ENCODE data around the gene B4GALNT2. TPM values are rescaled to one million over a fixed set of nuclear protein-coding genes. Genes with fewer than 3 reads are reported as not detected.
A peak's percentile ranks its signal among the peaks of the same experiment; 100 is the strongest.

Gene B4GALNT2
- polyA plus RNA-seq, 3 donors, result not detected

DNA sequence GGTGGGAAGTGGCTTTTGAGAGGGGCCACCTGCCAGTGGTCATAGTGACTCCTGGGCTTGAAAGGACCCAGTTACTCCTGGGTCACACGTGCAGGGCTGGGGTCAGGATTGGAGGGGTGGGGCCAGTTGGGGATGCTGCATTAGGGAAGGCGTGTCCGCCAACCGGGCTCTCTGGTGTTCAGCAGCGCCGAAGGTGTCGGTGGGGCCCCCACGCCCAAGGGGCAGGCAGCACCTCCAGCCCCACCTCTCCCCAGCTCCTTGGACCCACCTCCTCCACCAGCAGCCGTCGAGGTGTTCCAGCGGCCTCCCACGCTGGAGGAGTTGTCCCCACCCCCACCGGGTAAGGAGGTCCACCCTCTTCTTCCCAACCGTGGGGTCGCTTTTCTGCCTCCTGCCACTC lies 87.4 kb downstream of the B4GALNT2 start:
- H3K27me3 Mint-ChIP-seq (ENCODE audit: low read depth in 3 of 3), result peaks cover 19 to 32% (median 21%) of the 10 kb centered on the region in 3 donors
- peaks cover 2% of the 10 kb centered on the region for H3K79me2 ChIP-seq (ENCODE audit: insufficient read depth, low read length)
- H3K9ac ChIP-seq (ENCODE audit: insufficient read depth, low read length, poor library complexity, severe bottlenecking), result peak overlapping the region; percentile 79
- H3K4me2 ChIP-seq (replicated peaks; ENCODE audit: extremely low read depth, low read length, poor library complexity, severe bottlenecking), result peak overlapping the region; percentile 67
- peaks cover 81% of the 10 kb centered on the region for H3K4me1 Mint-ChIP-seq
- peak overlapping the region; percentile 48 for H2AFZ ChIP-seq (ENCODE audit: insufficient read depth, low read depth, low read length, poor library complexity, severe bottlenecking)
- no peak for DNase-seq
- peaks cover 31 to 49% of the 10 kb centered on the region in 2 donors for H3K36me3 Mint-ChIP-seq
- peak overlapping the region in 2 of 3 experiments; percentile 39 to 72 for H3K4me3 ChIP-seq (replicated peaks in 1 of 3; ENCODE audit: low read depth in 2 of 3, low read length in 3 of 3)
- peaks cover 3% of the 10 kb centered on the region for H4K20me1 ChIP-seq (ENCODE audit: insufficient read depth, low read length)
- peaks cover under 1 to 15% of the 10 kb centered on the region in 2 donors for H3K27me3 ChIP-seq (ENCODE audit: control insufficient read depth in 2 of 2, insufficient read depth in 2 of 2, low read length in 2 of 2)
- no peaks in the 10 kb centered on the region for H3K9me3 ChIP-seq (replicated peaks in 1 of 2; ENCODE audit: control insufficient read depth in 1 of 2, insufficient read depth in 1 of 2, low read length in 2 of 2)
- WGBS (ENCODE audit: insufficient coverage), result 91% methylated on average over 10 of the region's 15 CpGs
- peaks cover 82 to 91% of the 10 kb centered on the region in 2 donors for H3K4me1 ChIP-seq (ENCODE audit: control insufficient read depth in 1 of 2, insufficient read depth in 2 of 2, low read length in 2 of 2)
- H3K27ac ChIP-seq (ENCODE audit: low read depth in 1 of 2, low read length in 2 of 2), result peak overlapping the region; percentile 97 to 99
- peak overlapping the region; percentile 99 to 100 (median 99) for H3K27ac Mint-ChIP-seq
- intact Hi-C loops (cut with micrococcal nuclease), result loop anchor here in 1 of 2 donors (2.0 kb wide), 1 partner anchor 27 kb away; no protein-coding TSS in a partner anchor
- H3K4me3 Mint-ChIP-seq, result peak overlapping the region in 1 of 2 donors; percentile 76
- TF ChIP-seq, protein P1, sequence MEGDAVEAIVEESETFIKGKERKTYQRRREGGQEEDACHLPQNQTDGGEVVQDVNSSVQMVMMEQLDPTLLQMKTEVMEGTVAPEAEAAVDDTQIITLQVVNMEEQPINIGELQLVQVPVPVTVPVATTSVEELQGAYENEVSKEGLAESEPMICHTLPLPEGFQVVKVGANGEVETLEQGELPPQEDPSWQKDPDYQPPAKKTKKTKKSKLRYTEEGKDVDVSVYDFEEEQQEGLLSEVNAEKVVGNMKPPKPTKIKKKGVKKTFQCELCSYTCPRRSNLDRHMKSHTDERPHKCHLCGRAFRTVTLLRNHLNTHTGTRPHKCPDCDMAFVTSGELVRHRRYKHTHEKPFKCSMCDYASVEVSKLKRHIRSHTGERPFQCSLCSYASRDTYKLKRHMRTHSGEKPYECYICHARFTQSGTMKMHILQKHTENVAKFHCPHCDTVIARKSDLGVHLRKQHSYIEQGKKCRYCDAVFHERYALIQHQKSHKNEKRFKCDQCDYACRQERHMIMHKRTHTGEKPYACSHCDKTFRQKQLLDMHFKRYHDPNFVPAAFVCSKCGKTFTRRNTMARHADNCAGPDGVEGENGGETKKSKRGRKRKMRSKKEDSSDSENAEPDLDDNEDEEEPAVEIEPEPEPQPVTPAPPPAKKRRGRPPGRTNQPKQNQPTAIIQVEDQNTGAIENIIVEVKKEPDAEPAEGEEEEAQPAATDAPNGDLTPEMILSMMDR (IDR thresholded peaks at IDR 0.05), result peak; percentile 30
- H3K9me3 Mint-ChIP-seq, result peaks cover 0 to 11% (median 3%) of the 10 kb centered on the region in 7 donors
- H3K36me3 ChIP-seq (replicated peaks in 1 of 2; ENCODE audit: control insufficient read depth in 1 of 2, insufficient read depth in 2 of 2, low read length in 2 of 2), result peaks cover 16 to 23% of the 10 kb centered on the region in 2 donors

DNA sequence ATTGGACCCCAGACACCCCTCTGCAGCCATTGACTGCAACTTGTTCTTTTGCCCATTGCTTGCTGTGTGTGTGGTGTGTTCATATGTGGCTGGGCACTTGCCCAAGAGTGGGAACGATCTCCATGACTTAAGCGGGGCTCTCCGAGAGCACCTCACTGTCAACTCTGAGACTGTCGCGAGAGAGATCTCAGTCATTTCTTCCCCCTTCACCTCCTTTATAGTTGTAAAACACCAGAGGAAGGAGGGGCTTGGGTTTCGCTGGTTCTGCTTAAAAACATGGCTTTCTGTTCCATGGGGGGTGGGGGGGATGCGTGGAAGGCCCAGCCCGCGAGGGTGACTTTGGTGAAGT lies 90.6 kb downstream of the B4GALNT2 start:
- no peak overlapping the region for H3K27ac ChIP-seq (ENCODE audit: low read depth in 1 of 2, low read length in 2 of 2)
- Mint-ChIP-seq H3K4me3 (peak overlapping the region; percentile 75 to 92), H3K4me1 (peaks cover 67% of the 10 kb centered on the region), H3K36me3 (peaks cover 35 to 43% of the 10 kb centered on the region in 2 donors), H3K27me3 (ENCODE audit: low read depth in 3 of 3) (peaks cover 35 to 57% (median 42%) of the 10 kb centered on the region in 3 donors), H3K9me3 (peaks cover 0 to 11% (median 5%) of the 10 kb centered on the region in 7 donors), H3K27ac (peak overlapping the region in 3 of 7 donors; percentile 57 to 74 (median 68))
- peaks cover 0 to 5% of the 10 kb centered on the region in 2 donors for H3K9me3 ChIP-seq (replicated peaks in 1 of 2; ENCODE audit: control insufficient read depth in 1 of 2, insufficient read depth in 1 of 2, low read length in 2 of 2)
- peaks cover 16 to 23% of the 10 kb centered on the region in 2 donors for H3K36me3 ChIP-seq (replicated peaks in 1 of 2; ENCODE audit: control insufficient read depth in 1 of 2, insufficient read depth in 2 of 2, low read length in 2 of 2)
- H3K9ac ChIP-seq (ENCODE audit: insufficient read depth, low read length, poor library complexity, severe bottlenecking), result no peak overlapping the region
- peak overlapping the region; percentile 76 for H3K4me2 ChIP-seq (replicated peaks; ENCODE audit: extremely low read depth, low read length, poor library complexity, severe bottlenecking)
- peak overlapping the region; percentile 32 for H2AFZ ChIP-seq (ENCODE audit: insufficient read depth, low read depth, low read length, poor library complexity, severe bottlenecking)
- no peaks in the 10 kb centered on the region for H3K79me2 ChIP-seq (ENCODE audit: insufficient read depth, low read length)
- TF ChIP-seq, protein P1 (IDR thresholded peaks at IDR 0.05), result no peak
- H3K4me1 ChIP-seq (ENCODE audit: control insufficient read depth in 1 of 2, insufficient read depth in 2 of 2, low read length in 2 of 2), result peaks cover 52 to 71% of the 10 kb centered on the region in 2 donors
- 0% methylated on average over 3 of the region's 9 CpGs for WGBS (ENCODE audit: insufficient coverage)
- no peak for DNase-seq
- H3K27me3 ChIP-seq (ENCODE audit: control insufficient read depth in 2 of 2, insufficient read depth in 2 of 2, low read length in 2 of 2), result peaks cover 10 to 32% of the 10 kb centered on the region in 2 donors
- H4K20me1 ChIP-seq (ENCODE audit: insufficient read depth, low read length), result peaks cover 18% of the 10 kb centered on the region
- peak overlapping the region in 1 of 3 experiments; percentile 69 for H3K4me3 ChIP-seq (replicated peaks in 1 of 3; ENCODE audit: low read depth in 2 of 3, low read length in 3 of 3)
- intact Hi-C loops (cut with micrococcal nuclease), result no loop called here
